Measurements from ENCODE around the gene PPFIBP1.

GRCh38 chr12:27576667-27577347 is 52.8 kb downstream of the PPFIBP1 start:
- TF ChIP-seq ZNF292 (CRISPR knock-in tag; IDR thresholded peaks at IDR 0.05; ENCODE audit: borderline replicate concordance, low read depth) (no peak), RAD21 (CRISPR knock-in tag; IDR thresholded peaks at IDR 0.05) (no peak), ZBTB34 (CRISPR knock-in tag; IDR thresholded peaks at IDR 0.05) (no peak), MYPOP (CRISPR knock-in tag; IDR thresholded peaks at IDR 0.05) (no peak), PBX2 (CRISPR knock-in tag; IDR thresholded peaks at IDR 0.05) (no peak), EZH2 (conservative IDR thresholded peaks at IDR 0.05; ENCODE audit: low read depth, low read length) (no peak), POLR2A (IDR thresholded peaks at IDR 0.05; ENCODE audit: insufficient read depth in 1 of 2, low read depth in 2 of 2, low read length in 2 of 2) (no peak), ZBTB33 (CRISPR knock-in tag; IDR thresholded peaks at IDR 0.05) (no peak), SALL2 (CRISPR knock-in tag; IDR thresholded peaks at IDR 0.05) (no peak), ZNF570 (CRISPR knock-in tag; IDR thresholded peaks at IDR 0.05; ENCODE audit: borderline replicate concordance) (no peak), KAT7 (CRISPR knock-in tag; IDR thresholded peaks at IDR 0.05; ENCODE audit: borderline replicate concordance) (no peak), CTCF (CRISPR knock-in tag; IDR thresholded peaks at IDR 0.05) (no peak), MXI1 (IDR thresholded peaks at IDR 0.05; ENCODE audit: borderline replicate concordance, low read depth, low read length) (no peak)
